WTC11 (cell line): ENCODE data around the gene NUP210. TPM values are rescaled to one million over a fixed set of nuclear protein-coding genes. Genes with fewer than 3 reads are reported as not detected.

Experiments
- ELF4 ChIP-seq: sonication (generic); formaldehyde crosslinking; IDR thresholded peaks from 2 replicates; pipeline ENCODE4 v1.8.1; 2022; ENCODE audit warnings: low read depth, mild to moderate bottlenecking, moderate library complexity, missing genetic modification reagents
- FOXK1 ChIP-seq: sonication (generic); formaldehyde crosslinking; IDR thresholded peaks from 2 replicates; pipeline ENCODE4 v1.8.0; 2022; ENCODE audit warnings: mild to moderate bottlenecking, moderate library complexity, missing genetic modification reagents
- MXD4 ChIP-seq: fragments of 250-450 bp; sonication (Bioruptor Pico); IDR thresholded peaks from 2 replicates; pipeline ENCODE4 v1.8.0; 2021; ENCODE audit warnings: mild to moderate bottlenecking, moderate library complexity, borderline replicate concordance
- NR1H2 ChIP-seq: sonication (generic); formaldehyde crosslinking; IDR thresholded peaks from 2 replicates; pipeline ENCODE4 v1.9.0; 2021; ENCODE audit warnings: mild to moderate bottlenecking, moderate library complexity, missing genetic modification reagents
- NR3C1 ChIP-seq: sonication (generic); formaldehyde crosslinking; conservative IDR thresholded peaks from 2 replicates; pipeline ENCODE4 v1.8.1; 2023; ENCODE audit warnings: low read depth, mild to moderate bottlenecking, missing genetic modification reagents
- SMAD4 ChIP-seq: sonication (generic); formaldehyde crosslinking; IDR thresholded peaks from 2 replicates; pipeline ENCODE4 v1.8.0; 2022; ENCODE audit warnings: mild to moderate bottlenecking, missing genetic modification reagents
- TEAD4 ChIP-seq: sonication (generic); formaldehyde crosslinking; IDR thresholded peaks from 2 replicates; pipeline ENCODE4 v1.8.0; 2022; ENCODE audit warnings: mild to moderate bottlenecking, missing genetic modification reagents
- ZNF121 ChIP-seq: sonication (generic); formaldehyde crosslinking; IDR thresholded peaks from 2 replicates; pipeline ENCODE4 v1.8.0; 2023; ENCODE audit warnings: missing genetic modification reagents
- ZNF138 ChIP-seq: sonication (generic); formaldehyde crosslinking; conservative IDR thresholded peaks from 2 replicates; pipeline ENCODE4 v1.8.1; 2022; ENCODE audit warnings: mild to moderate bottlenecking, moderate library complexity, missing genetic modification reagents
- total RNA-seq: library from RNA; stranded (reverse); gene quantifications from 3 replicates; pipeline ENCODE4 v1.2.3, GENCODE V29; 2021
- TF ChIP-seq, protein P1 (sequence below): sonication (generic); formaldehyde crosslinking; IDR thresholded peaks from 2 replicates; pipeline ENCODE4 v1.8.0; 2023; ENCODE audit warnings: missing genetic modification reagents
- TF ChIP-seq, protein P2 (sequence below): sonication (generic); formaldehyde crosslinking; IDR thresholded peaks from 2 replicates; pipeline ENCODE4 v1.8.1; 2022; ENCODE audit warnings: low read depth, missing genetic modification reagents, borderline replicate concordance
- TF ChIP-seq, protein P3 (sequence below): sonication (generic); formaldehyde crosslinking; IDR thresholded peaks from 2 replicates; pipeline ENCODE4 v1.8.1; 2023; ENCODE audit warnings: mild to moderate bottlenecking, missing genetic modification reagents
- TF ChIP-seq, protein P4 (sequence below): sonication (generic); formaldehyde crosslinking; IDR thresholded peaks from 2 replicates; pipeline ENCODE4 v1.8.0; 2022; ENCODE audit warnings: missing genetic modification reagents
- TF ChIP-seq, protein P5 (sequence below): sonication (generic); formaldehyde crosslinking; IDR thresholded peaks from 2 replicates; pipeline ENCODE4 v1.8.0; 2023; ENCODE audit warnings: missing genetic modification reagents, mild to moderate bottlenecking, borderline replicate concordance
- TF ChIP-seq, protein P6 (sequence below): sonication (generic); formaldehyde crosslinking; IDR thresholded peaks from 2 replicates; pipeline ENCODE4 v1.8.1; 2023; ENCODE audit warnings: mild to moderate bottlenecking, missing genetic modification reagents, borderline replicate concordance
- TF ChIP-seq, protein P7 (sequence below): fragments of 250-450 bp; sonication (Bioruptor Pico); IDR thresholded peaks from 2 replicates; pipeline ENCODE4 v1.9.0; 2021; ENCODE audit warnings: mild to moderate bottlenecking
- TF ChIP-seq, protein P8 (sequence below): sonication (generic); formaldehyde crosslinking; IDR thresholded peaks from 2 replicates; pipeline ENCODE4 v1.8.1; 2023; ENCODE audit warnings: mild to moderate bottlenecking, missing genetic modification reagents
- TF ChIP-seq, protein P9 (sequence below): sonication (generic); formaldehyde crosslinking; IDR thresholded peaks from 2 replicates; pipeline ENCODE4 v1.8.0; 2022; ENCODE audit warnings: mild to moderate bottlenecking, missing genetic modification reagents

Gene NUP210
- total RNA-seq, 1 experiment from 2014 or later = 59.2 TPM

DNA sequence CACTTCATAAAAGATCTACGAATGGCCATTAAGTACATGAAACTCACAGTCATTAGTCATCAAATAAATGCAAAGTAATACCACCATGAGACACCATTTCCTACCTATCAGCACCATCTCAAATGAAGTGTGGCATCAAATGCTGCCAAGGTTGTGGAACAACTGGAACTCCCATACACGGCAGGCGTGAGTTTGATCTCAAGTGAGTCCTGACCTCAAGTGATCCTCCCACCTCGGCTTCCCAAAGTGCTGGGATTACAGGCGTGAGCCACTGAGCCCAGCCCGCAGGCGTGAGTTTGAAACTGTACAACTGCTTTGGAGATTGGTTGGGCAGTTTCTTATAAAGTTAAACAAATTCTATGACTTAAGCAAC, 31.2 kb upstream of the NUP210 start (continued):
- TF ChIP-seq, protein P1, sequence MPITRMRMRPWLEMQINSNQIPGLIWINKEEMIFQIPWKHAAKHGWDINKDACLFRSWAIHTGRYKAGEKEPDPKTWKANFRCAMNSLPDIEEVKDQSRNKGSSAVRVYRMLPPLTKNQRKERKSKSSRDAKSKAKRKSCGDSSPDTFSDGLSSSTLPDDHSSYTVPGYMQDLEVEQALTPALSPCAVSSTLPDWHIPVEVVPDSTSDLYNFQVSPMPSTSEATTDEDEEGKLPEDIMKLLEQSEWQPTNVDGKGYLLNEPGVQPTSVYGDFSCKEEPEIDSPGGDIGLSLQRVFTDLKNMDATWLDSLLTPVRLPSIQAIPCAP = no peak
- no peak; the same call in 1 of the 2 replicates for TF ChIP-seq FOXK1
- TF ChIP-seq, protein P2, sequence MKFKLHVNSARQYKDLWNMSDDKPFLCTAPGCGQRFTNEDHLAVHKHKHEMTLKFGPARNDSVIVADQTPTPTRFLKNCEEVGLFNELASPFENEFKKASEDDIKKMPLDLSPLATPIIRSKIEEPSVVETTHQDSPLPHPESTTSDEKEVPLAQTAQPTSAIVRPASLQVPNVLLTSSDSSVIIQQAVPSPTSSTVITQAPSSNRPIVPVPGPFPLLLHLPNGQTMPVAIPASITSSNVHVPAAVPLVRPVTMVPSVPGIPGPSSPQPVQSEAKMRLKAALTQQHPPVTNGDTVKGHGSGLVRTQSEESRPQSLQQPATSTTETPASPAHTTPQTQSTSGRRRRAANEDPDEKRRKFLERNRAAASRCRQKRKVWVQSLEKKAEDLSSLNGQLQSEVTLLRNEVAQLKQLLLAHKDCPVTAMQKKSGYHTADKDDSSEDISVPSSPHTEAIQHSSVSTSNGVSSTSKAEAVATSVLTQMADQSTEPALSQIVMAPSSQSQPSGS = no peak
- TF ChIP-seq, protein P3, sequence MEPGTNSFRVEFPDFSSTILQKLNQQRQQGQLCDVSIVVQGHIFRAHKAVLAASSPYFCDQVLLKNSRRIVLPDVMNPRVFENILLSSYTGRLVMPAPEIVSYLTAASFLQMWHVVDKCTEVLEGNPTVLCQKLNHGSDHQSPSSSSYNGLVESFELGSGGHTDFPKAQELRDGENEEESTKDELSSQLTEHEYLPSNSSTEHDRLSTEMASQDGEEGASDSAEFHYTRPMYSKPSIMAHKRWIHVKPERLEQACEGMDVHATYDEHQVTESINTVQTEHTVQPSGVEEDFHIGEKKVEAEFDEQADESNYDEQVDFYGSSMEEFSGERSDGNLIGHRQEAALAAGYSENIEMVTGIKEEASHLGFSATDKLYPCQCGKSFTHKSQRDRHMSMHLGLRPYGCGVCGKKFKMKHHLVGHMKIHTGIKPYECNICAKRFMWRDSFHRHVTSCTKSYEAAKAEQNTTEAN (CRISPR knock-in tag) = no peak
- no peak for TF ChIP-seq NR3C1 (CRISPR knock-in tag)
- TF ChIP-seq, protein P4, sequence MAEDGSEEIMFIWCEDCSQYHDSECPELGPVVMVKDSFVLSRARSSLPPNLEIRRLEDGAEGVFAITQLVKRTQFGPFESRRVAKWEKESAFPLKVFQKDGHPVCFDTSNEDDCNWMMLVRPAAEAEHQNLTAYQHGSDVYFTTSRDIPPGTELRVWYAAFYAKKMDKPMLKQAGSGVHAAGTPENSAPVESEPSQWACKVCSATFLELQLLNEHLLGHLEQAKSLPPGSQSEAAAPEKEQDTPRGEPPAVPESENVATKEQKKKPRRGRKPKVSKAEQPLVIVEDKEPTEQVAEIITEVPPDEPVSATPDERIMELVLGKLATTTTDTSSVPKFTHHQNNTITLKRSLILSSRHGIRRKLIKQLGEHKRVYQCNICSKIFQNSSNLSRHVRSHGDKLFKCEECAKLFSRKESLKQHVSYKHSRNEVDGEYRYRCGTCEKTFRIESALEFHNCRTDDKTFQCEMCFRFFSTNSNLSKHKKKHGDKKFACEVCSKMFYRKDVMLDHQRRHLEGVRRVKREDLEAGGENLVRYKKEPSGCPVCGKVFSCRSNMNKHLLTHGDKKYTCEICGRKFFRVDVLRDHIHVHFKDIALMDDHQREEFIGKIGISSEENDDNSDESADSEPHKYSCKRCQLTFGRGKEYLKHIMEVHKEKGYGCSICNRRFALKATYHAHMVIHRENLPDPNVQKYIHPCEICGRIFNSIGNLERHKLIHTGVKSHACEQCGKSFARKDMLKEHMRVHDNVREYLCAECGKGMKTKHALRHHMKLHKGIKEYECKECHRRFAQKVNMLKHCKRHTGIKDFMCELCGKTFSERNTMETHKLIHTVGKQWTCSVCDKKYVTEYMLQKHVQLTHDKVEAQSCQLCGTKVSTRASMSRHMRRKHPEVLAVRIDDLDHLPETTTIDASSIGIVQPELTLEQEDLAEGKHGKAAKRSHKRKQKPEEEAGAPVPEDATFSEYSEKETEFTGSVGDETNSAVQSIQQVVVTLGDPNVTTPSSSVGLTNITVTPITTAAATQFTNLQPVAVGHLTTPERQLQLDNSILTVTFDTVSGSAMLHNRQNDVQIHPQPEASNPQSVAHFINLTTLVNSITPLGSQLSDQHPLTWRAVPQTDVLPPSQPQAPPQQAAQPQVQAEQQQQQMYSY (CRISPR knock-in tag) = no peak
- TF ChIP-seq, protein P5, sequence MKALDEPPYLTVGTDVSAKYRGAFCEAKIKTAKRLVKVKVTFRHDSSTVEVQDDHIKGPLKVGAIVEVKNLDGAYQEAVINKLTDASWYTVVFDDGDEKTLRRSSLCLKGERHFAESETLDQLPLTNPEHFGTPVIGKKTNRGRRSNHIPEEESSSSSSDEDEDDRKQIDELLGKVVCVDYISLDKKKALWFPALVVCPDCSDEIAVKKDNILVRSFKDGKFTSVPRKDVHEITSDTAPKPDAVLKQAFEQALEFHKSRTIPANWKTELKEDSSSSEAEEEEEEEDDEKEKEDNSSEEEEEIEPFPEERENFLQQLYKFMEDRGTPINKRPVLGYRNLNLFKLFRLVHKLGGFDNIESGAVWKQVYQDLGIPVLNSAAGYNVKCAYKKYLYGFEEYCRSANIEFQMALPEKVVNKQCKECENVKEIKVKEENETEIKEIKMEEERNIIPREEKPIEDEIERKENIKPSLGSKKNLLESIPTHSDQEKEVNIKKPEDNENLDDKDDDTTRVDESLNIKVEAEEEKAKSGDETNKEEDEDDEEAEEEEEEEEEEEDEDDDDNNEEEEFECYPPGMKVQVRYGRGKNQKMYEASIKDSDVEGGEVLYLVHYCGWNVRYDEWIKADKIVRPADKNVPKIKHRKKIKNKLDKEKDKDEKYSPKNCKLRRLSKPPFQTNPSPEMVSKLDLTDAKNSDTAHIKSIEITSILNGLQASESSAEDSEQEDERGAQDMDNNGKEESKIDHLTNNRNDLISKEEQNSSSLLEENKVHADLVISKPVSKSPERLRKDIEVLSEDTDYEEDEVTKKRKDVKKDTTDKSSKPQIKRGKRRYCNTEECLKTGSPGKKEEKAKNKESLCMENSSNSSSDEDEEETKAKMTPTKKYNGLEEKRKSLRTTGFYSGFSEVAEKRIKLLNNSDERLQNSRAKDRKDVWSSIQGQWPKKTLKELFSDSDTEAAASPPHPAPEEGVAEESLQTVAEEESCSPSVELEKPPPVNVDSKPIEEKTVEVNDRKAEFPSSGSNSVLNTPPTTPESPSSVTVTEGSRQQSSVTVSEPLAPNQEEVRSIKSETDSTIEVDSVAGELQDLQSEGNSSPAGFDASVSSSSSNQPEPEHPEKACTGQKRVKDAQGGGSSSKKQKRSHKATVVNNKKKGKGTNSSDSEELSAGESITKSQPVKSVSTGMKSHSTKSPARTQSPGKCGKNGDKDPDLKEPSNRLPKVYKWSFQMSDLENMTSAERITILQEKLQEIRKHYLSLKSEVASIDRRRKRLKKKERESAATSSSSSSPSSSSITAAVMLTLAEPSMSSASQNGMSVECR (CRISPR knock-in tag) = 0 out of 2 replicates have a peak, but pooled peaks have one; percentile 23
- TF ChIP-seq SMAD4 = no peak
- TF ChIP-seq, protein P6, sequence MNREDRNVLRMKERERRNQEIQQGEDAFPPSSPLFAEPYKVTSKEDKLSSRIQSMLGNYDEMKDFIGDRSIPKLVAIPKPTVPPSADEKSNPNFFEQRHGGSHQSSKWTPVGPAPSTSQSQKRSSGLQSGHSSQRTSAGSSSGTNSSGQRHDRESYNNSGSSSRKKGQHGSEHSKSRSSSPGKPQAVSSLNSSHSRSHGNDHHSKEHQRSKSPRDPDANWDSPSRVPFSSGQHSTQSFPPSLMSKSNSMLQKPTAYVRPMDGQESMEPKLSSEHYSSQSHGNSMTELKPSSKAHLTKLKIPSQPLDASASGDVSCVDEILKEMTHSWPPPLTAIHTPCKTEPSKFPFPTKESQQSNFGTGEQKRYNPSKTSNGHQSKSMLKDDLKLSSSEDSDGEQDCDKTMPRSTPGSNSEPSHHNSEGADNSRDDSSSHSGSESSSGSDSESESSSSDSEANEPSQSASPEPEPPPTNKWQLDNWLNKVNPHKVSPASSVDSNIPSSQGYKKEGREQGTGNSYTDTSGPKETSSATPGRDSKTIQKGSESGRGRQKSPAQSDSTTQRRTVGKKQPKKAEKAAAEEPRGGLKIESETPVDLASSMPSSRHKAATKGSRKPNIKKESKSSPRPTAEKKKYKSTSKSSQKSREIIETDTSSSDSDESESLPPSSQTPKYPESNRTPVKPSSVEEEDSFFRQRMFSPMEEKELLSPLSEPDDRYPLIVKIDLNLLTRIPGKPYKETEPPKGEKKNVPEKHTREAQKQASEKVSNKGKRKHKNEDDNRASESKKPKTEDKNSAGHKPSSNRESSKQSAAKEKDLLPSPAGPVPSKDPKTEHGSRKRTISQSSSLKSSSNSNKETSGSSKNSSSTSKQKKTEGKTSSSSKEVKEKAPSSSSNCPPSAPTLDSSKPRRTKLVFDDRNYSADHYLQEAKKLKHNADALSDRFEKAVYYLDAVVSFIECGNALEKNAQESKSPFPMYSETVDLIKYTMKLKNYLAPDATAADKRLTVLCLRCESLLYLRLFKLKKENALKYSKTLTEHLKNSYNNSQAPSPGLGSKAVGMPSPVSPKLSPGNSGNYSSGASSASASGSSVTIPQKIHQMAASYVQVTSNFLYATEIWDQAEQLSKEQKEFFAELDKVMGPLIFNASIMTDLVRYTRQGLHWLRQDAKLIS (CRISPR knock-in tag) = no peak
- TF ChIP-seq ZNF121 (CRISPR knock-in tag) = no peak
- no peak for TF ChIP-seq NR1H2 (CRISPR knock-in tag)
- TF ChIP-seq TEAD4 = no peak
- TF ChIP-seq, protein P7, sequence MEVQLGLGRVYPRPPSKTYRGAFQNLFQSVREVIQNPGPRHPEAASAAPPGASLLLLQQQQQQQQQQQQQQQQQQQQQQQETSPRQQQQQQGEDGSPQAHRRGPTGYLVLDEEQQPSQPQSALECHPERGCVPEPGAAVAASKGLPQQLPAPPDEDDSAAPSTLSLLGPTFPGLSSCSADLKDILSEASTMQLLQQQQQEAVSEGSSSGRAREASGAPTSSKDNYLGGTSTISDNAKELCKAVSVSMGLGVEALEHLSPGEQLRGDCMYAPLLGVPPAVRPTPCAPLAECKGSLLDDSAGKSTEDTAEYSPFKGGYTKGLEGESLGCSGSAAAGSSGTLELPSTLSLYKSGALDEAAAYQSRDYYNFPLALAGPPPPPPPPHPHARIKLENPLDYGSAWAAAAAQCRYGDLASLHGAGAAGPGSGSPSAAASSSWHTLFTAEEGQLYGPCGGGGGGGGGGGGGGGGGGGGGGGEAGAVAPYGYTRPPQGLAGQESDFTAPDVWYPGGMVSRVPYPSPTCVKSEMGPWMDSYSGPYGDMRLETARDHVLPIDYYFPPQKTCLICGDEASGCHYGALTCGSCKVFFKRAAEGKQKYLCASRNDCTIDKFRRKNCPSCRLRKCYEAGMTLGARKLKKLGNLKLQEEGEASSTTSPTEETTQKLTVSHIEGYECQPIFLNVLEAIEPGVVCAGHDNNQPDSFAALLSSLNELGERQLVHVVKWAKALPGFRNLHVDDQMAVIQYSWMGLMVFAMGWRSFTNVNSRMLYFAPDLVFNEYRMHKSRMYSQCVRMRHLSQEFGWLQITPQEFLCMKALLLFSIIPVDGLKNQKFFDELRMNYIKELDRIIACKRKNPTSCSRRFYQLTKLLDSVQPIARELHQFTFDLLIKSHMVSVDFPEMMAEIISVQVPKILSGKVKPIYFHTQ (CRISPR knock-in tag) = no peak
- no peak for TF ChIP-seq MXD4
- TF ChIP-seq ELF4 (CRISPR knock-in tag) = no peak
- TF ChIP-seq, protein P8, sequence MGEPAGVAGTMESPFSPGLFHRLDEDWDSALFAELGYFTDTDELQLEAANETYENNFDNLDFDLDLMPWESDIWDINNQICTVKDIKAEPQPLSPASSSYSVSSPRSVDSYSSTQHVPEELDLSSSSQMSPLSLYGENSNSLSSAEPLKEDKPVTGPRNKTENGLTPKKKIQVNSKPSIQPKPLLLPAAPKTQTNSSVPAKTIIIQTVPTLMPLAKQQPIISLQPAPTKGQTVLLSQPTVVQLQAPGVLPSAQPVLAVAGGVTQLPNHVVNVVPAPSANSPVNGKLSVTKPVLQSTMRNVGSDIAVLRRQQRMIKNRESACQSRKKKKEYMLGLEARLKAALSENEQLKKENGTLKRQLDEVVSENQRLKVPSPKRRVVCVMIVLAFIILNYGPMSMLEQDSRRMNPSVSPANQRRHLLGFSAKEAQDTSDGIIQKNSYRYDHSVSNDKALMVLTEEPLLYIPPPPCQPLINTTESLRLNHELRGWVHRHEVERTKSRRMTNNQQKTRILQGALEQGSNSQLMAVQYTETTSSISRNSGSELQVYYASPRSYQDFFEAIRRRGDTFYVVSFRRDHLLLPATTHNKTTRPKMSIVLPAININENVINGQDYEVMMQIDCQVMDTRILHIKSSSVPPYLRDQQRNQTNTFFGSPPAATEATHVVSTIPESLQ (CRISPR knock-in tag) = no peak
- TF ChIP-seq ZNF138 (CRISPR knock-in tag) = no peak
- TF ChIP-seq, protein P9, sequence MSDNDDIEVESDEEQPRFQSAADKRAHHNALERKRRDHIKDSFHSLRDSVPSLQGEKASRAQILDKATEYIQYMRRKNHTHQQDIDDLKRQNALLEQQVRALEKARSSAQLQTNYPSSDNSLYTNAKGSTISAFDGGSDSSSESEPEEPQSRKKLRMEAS (CRISPR knock-in tag) = 0 out of 2 replicates have a peak, but pooled peaks have one; percentile 1
